ENCODE results near the gene KLK5.

Gene KLK5

GRCh38 chr19:50910722-50911121 lies 42.1 kb downstream of the KLK5 start:
- Histone ChIP-seq H3K27me3 (replicated peaks; ENCODE audit: control insufficient read depth, insufficient read depth, low read length) (peaks cover 2% of the 10 kb centered on the region), H3K36me3 (ENCODE audit: control insufficient read depth, insufficient read depth, low read length) (no peaks in the 10 kb centered on the region), H3K4me3 (replicated peaks; ENCODE audit: low read depth, low read length) (no peak overlapping the region)
- TF ChIP-seq CTCF (IDR thresholded peaks at IDR 0.05; ENCODE audit: insufficient read depth, low read length, poor library complexity, severe bottlenecking), result no peak
- DNase-seq (ENCODE audit: extremely low read depth, insufficient read length), result no peak

- Histone ChIP-seq H3K4me3 (replicated peaks; ENCODE audit: low read depth, low read length) (no peak overlapping the region), H3K27me3 (replicated peaks; ENCODE audit: control insufficient read depth, insufficient read depth, low read length) (peaks cover 2% of the 10 kb centered on the region), H3K36me3 (ENCODE audit: control insufficient read depth, insufficient read depth, low read length) (no peaks in the 10 kb centered on the region)
- TF ChIP-seq CTCF (IDR thresholded peaks at IDR 0.05; ENCODE audit: insufficient read depth, low read length, poor library complexity, severe bottlenecking), result no peak
- DNase-seq (ENCODE audit: extremely low read depth, insufficient read length), result peak; percentile 80
Measured at GRCh38 chr19:50909240-50910070, 43.4 kb downstream of the KLK5 start.

GRCh38 chr19:50908336-50908735 lies 44.5 kb downstream of the KLK5 start:
- no peak for TF ChIP-seq CTCF (IDR thresholded peaks at IDR 0.05; ENCODE audit: insufficient read depth, low read length, poor library complexity, severe bottlenecking)
- H3K4me3 ChIP-seq (replicated peaks; ENCODE audit: low read depth, low read length), result no peak overlapping the region
- H3K36me3 ChIP-seq (ENCODE audit: control insufficient read depth, insufficient read depth, low read length), result no peaks in the 10 kb centered on the region
- peaks cover 2% of the 10 kb centered on the region for H3K27me3 ChIP-seq (replicated peaks; ENCODE audit: control insufficient read depth, insufficient read depth, low read length)
- no peak for DNase-seq (ENCODE audit: extremely low read depth, insufficient read length)

- TF ChIP-seq CTCF (IDR thresholded peaks at IDR 0.05; ENCODE audit: insufficient read depth, low read length, poor library complexity, severe bottlenecking), result peak; percentile 69
- no peaks in the 10 kb centered on the region for H3K36me3 ChIP-seq (ENCODE audit: control insufficient read depth, insufficient read depth, low read length)
- H3K27me3 ChIP-seq (replicated peaks; ENCODE audit: control insufficient read depth, insufficient read depth, low read length), result peaks cover 2% of the 10 kb centered on the region
- DNase-seq (ENCODE audit: extremely low read depth, insufficient read length), result no peak
- H3K4me3 ChIP-seq (replicated peaks; ENCODE audit: low read depth, low read length), result no peak overlapping the region
Measured at GRCh38 chr19:50906217-50906616, 46.6 kb downstream of the KLK5 start.

- H3K27me3 ChIP-seq (replicated peaks; ENCODE audit: control insufficient read depth, insufficient read depth, low read length), result no peaks in the 10 kb centered on the region
- H3K36me3 ChIP-seq (ENCODE audit: control insufficient read depth, insufficient read depth, low read length), result no peaks in the 10 kb centered on the region
- DNase-seq (ENCODE audit: extremely low read depth, insufficient read length), result no peak
- H3K4me3 ChIP-seq (replicated peaks; ENCODE audit: low read depth, low read length), result no peak overlapping the region
- TF ChIP-seq CTCF (IDR thresholded peaks at IDR 0.05; ENCODE audit: insufficient read depth, low read length, poor library complexity, severe bottlenecking), result no peak
Measured at GRCh38 chr19:50902640-50903039, 50.2 kb downstream of the KLK5 start.

Measured in GM06990 (cell line).